ENCODE data around the gene PTPRN2. TPM values are rescaled to one million over a fixed set of nuclear protein-coding genes. Genes with fewer than 3 reads are reported as not detected.

PTPRN2 gene
- total and polyA plus RNA-seq, 9 of the 15 experiments (the other 6 are each of a cell fraction or from before 2014, with no cell fraction given), result not detected

- no peaks in the 10 kb centered on the region for H3K4me1 ChIP-seq (replicated peaks in 1 of 2; ENCODE audit: control insufficient read depth in 2 of 2, insufficient read depth in 2 of 2, low read length in 2 of 2)
- TF ChIP-seq POLR2A (conservative IDR thresholded peaks at IDR 0.05) (no peak), MCM2 (IDR thresholded peaks at IDR 0.05; ENCODE audit: low read depth) (no peak), NCOA2 (IDR thresholded peaks at IDR 0.05; ENCODE audit: partially characterized antibody in 2 of 2) (no peak), RFX7 (CRISPR knock-in tag; IDR thresholded peaks at IDR 0.05) (no peak), ELK3 (CRISPR knock-in tag; IDR thresholded peaks at IDR 0.05) (no peak), KDM1A (IDR thresholded peaks at IDR 0.05) (no peak), TAL1 (IDR thresholded peaks at IDR 0.05) (no peak), BCLAF1 (IDR thresholded peaks at IDR 0.05; ENCODE audit: borderline replicate concordance in 1 of 2, control insufficient read depth in 1 of 2, low read depth in 2 of 2, low read length in 1 of 2) (no peak), MXI1 (IDR thresholded peaks at IDR 0.05; ENCODE audit: low read depth, low read length) (no peak), CBFA2T2 (conservative IDR thresholded peaks at IDR 0.05) (no peak), ZNF518B (CRISPR knock-in tag; IDR thresholded peaks at IDR 0.05) (no peak), HMBOX1 (IDR thresholded peaks at IDR 0.05) (no peak), ETV5 (CRISPR knock-in tag; IDR thresholded peaks at IDR 0.05; ENCODE audit: low read depth) (no peak)
- BruUV-seq (replicated peaks), result no TSS peak
- H3K27me3 ChIP-seq (ENCODE audit: control insufficient read depth in 2 of 2, insufficient read depth in 2 of 2, low read length in 2 of 2), result peaks cover 2 to 28% of the 10 kb centered on the region in 2 experiments; a peak in 4 of 5 replicates
- no peak overlapping the region for H3K4me3 ChIP-seq
- ChIA-PET CTCF (ENCODE audit: low intra/inter-chr PET ratio) (no interaction called here), POLR2A (no interaction called here)
- H3K9ac ChIP-seq (ENCODE audit: insufficient read depth in 1 of 2, low read depth in 2 of 2, low read length in 2 of 2), result no peak overlapping the region
- no peaks in the 10 kb centered on the region for H3K9me3 ChIP-seq (replicated peaks; ENCODE audit: control insufficient read depth, insufficient read depth, low read depth, low read length)
- no peaks in the 10 kb centered on the region for H3K79me2 ChIP-seq (ENCODE audit: control insufficient read depth, insufficient read depth, low read length)
- no peak for FAIRE-seq
- no peak overlapping the region for H3K4me2 ChIP-seq (ENCODE audit: insufficient read depth, low read length)
- no peaks in the 10 kb centered on the region for H3K36me3 ChIP-seq (ENCODE audit: control insufficient read depth, insufficient read depth, low read length)
- no peak for ATAC-seq
- WGBS (ENCODE audit: insufficient coverage, low coverage, missing lambda C conversion rate), result 0% methylated on average over 3 of the region's 3 CpGs
- no peak overlapping the region for H3K27ac ChIP-seq (ENCODE audit: extremely low read depth, low read depth, low read length)
- H3K9me1 ChIP-seq (ENCODE audit: control insufficient read depth, insufficient read depth, low read length), result no peaks in the 10 kb centered on the region
- no peak for DNase-seq (ENCODE audit: extremely low read depth in 1 of 4, low spot score in 3 of 4)
- intact Hi-C loops (cut with micrococcal nuclease), result no loop called here
- no peak overlapping the region for H2AFZ ChIP-seq (ENCODE audit: low read depth, low read length)
- in situ Hi-C loops (cut with MboI), result no loop called here
- H4K20me1 ChIP-seq (replicated peaks; ENCODE audit: control insufficient read depth, insufficient read depth, low read length), result 0 out of 2 replicates have a peak, but pooled peaks cover 7% of the 10 kb centered on the region
Measured at GRCh38 chr7:157970744-157971143, 616.9 kb downstream of the PTPRN2 start.
